Kasumi-1 (cell line): Measurements from ENCODE around the gene SERPINA4.
"Not testable (repeated sequence)": the region's sequence is repeated elsewhere in the genome, so short reads cannot be mapped to it uniquely, and the experiment has no call there.

ENCODE experiments used
- DNase-seq, 2 experiments: peaks; one replicate each; lab custom pipeline; 2025; lab: John Stamatoyannopoulos, UW

The SERPINA4 gene

DNA sequence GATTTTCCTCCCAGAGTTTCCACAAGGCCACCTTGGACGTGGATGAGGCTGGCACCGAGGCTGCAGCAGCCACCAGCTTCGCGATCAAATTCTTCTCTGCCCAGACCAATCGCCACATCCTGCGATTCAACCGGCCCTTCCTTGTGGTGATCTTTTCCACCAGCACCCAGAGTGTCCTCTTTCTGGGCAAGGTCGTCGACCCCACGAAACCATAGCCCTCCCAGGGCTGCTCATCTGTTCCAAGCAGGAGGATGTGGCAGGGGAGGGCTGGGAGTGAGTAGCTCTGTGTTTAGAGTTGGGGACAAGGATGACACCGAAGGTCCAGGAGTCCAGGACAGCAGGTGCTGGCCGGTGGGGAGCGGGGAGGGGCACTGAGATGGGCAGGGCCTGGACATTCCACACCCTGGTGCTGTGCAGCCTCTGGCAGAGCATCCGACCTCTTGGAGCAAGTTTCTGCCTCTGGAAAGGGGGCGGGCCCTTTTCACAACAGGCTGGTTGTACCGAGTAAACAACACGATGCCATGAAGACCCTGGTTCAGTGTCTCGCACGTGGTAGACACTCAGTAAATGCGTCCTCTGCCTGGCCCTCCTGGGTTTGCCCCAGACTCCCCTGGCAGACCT is 8.2 kb downstream of the SERPINA4 start:
- DNase-seq = no peak

GRCh38 chr14:94570002-94570400 is 8.8 kb downstream of the SERPINA4 start:
- no peak for DNase-seq

DNA sequence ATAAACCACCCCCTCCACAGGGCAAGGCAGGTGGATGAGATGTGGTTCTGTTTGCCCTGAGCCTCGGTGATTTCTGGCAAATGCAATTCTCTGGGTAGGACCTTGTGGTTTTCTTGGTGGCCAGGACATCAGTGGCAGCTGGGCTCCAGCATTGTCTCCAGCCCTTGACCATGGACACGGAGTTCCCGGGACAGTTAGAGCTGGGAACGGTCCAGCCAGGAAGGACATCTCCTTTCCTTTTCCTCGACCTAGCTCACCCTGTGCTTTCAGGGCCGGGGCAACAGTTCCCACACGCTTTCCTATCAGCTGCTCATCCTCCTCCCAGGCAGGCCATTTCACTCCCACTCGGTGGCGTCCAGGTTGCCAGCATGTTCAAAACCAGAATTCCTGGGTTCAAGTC is 9.2 kb downstream of the SERPINA4 start:
- no peak for DNase-seq

DNA sequence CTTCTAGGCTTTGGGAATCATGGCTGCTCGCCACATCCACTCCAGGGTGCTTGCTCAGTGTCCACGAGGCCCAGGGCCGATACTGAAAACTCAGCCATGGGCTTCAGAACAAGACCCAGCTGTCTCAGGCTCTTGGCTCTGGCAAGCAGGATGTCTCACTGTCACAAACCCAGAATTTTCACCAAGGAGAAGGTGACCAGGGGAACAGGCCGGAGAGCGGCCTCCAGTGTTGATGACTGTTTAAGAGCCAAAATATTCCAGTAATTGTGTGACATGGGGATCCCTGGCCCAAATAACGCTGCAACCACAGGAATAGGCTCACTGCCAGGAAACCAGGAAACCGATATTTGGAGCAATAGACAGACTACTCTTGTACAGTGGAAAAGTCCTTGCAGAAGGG is 10.2 kb downstream of the SERPINA4 start:
- no peak for DNase-seq

GRCh38 chr14:94571950-94572349 is 10.7 kb downstream of the SERPINA4 start:
- no peak for DNase-seq

GRCh38 chr14:94572637-94573303 is 11.5 kb downstream of the SERPINA4 start:
- DNase-seq = no peak

DNA sequence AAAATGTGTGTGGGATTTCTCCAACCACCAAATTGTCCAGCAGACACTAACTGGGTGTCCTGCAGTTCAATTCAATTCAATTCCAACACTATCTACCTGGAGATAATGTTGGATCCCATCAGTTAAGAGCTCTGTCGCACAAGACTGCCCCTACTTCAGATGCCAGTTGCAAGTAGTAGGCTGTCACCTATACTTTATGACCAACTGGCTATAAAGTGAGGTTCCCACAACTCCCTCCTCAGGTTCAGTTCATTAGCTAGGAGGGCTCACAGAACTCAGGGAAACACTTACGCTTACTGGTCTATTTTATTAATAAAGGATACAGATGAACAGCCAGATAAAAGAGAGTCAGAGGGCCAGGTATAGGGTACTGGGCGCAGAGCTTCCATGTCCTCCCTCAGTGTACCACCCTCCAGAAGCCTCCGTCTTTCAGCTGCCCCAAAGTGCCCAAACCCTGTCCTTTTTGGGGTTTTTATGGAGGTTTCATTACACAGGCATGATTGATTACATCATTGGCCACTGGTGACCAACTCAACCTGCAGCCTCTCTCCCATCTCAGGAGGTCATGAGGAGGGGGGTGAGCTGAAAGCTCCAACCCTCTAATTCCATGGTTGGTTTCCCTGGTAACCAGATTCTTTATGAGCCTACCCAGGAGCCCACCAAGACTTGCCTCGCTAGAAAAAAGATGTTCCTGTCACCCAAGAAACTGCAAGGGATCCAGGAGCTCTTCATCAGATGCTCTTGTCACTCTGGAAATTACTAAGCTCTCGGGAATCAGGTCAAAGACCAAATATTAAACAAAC is 12.4 kb downstream of the SERPINA4 start:
- DNase-seq = no peak

- DNase-seq = no peak
These were observed 13.1 kb downstream of the SERPINA4 start for GRCh38 chr14:94574336-94574735.

- DNase-seq = no peak
These were observed 14.7 kb downstream of the SERPINA4 start for GRCh38 chr14:94575730-94576585.

DNA sequence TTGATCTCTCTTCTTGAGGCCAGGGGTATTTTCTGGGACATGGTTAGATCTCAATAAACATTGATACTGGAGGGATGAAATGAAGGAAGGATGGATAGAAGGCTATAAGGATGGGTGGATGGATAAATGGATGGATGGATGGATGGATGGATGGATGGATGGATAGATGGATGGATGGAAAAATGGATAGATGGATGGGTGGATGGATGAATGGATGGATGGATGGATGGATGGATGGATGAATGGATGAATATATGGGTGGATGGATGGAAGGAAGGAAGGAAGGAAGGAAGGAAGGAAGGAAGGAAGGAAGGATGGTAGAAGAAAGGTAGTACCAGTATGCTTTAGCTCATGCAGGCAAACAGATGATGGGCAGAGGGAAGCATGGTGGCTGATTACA is 16.2 kb downstream of the SERPINA4 start:
- DNase-seq = not testable (repeated sequence)

- DNase-seq = no peak
These were observed 17.5 kb downstream of the SERPINA4 start for GRCh38 chr14:94578712-94579111.

- DNase-seq = no peak
These were observed 20.1 kb downstream of the SERPINA4 start, which contains the start of gene SERPINA5 for GRCh38 chr14:94581127-94581999. Gene SERPINA5, plus strand, starts transcription at chr14:94581426. Its CDS starts 5,937 bp downstream, at chr14:94587363.

- DNase-seq = no peak
These were observed 21.0 kb downstream of the SERPINA4 start for GRCh38 chr14:94582199-94582750.

DNA sequence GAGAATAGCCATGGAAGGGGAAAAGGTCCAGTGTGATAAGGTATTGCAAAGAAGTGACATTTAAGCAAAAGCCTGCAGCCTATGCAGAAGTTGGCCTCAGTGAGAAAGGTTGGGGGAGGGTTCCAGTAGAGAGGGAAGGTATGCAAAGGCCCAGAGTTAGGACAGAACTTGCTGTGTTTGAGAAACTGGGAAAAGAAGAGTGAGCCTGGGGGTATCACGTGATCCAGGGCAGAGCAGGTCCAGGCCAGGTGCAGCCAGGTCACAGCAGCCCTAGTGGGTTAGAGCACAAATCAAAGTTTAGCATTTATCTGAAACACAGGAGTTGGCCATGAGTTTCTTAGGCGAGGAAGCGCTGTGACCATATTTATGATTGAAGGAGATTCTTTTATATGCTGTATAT is 21.6 kb downstream of the SERPINA4 start:
- DNase-seq = no peak

DNA sequence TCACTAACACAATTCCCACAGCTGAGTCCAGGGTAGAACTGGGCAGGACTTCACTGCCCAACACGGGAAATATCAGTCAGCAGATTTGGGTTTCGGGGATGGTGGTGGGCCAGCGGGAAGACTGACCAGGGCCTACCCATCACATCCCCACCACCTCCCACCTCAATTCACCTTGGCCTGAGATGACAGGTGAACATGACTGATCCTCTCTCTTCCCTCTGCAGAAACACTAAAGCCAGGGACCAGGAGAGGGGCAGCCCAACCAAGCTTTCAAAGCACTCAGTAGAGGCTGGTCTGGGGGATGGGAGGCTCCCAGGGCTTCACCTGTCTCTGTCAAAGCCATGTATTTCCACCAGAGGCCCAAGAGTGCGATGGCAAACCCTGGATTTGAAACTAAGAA is 22.3 kb downstream of the SERPINA4 start:
- no peak for DNase-seq

- DNase-seq = no peak
These were observed 23.5 kb downstream of the SERPINA4 start for GRCh38 chr14:94584591-94585280.

- DNase-seq = no peak
These were observed 25.4 kb downstream of the SERPINA4 start for GRCh38 chr14:94586635-94587034.

- no peak for DNase-seq
These were observed 27.1 kb downstream of the SERPINA4 start for GRCh38 chr14:94588311-94588710.

DNA sequence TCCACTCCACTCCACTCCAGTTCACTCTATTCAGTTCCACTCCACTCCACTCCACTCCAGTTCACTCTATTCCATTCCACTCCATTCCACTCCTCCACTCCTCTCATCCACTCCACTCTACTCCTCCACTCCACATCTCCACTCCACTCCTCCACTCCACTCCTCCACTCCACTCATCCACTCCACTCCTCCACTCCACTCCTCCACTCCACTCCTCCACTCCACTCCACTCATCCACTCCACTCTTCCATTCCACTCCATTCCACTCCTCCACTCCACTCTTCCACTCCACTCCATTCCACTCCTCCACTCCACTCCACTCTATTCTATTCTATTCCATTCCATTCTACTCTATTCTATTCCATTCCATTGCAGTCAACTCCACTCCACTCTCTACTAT is 29.8 kb downstream of the SERPINA4 start:
- no peak for DNase-seq

DNA sequence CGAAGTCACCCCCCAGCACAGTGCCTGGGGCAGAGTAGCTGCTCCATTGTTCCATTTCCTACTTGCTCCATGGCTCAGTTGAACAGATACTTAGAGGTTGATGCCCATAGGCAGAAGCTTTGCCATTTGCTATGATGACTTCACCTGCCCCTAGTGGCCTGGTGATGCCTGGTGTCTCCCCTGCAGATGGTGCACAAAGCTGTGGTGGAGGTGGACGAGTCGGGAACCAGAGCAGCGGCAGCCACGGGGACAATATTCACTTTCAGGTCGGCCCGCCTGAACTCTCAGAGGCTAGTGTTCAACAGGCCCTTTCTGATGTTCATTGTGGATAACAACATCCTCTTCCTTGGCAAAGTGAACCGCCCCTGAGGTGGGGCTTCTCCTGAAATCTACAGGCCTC is 30.6 kb downstream of the SERPINA4 start:
- DNase-seq = no peak
